HG03439 (cell line): ENCODE data around the gene P3H2.
A peak's percentile ranks its signal among the peaks of the same experiment; 100 is the strongest.
"Not testable (repeated sequence)": the region's sequence is repeated elsewhere in the genome, so short reads cannot be mapped to it uniquely, and the experiment has no call there.

Experiments used
- ATAC-seq: cut with Tn5 transposase; IDR thresholded peaks from one replicate; pipeline ENCODE4 v1.9.1; 2021; ENCODE audit warnings: mild to moderate bottlenecking, moderate library complexity; ENCODE audit not compliant: unreplicated experiment

Gene P3H2

GRCh38 chr3:190120269-190121060 is at the start of gene P3H2:
P3H2 (minus strand) TSS chr3:190120897; CDS start chr3:190120731, 166 bp downstream.
- ATAC-seq = no peak

- peak; percentile 59 for ATAC-seq
Observed at GRCh38 chr3:190169877-190170276, 49.2 kb upstream of the P3H2 start.

GRCh38 chr3:190169243-190169642 is 48.5 kb upstream of the P3H2 start:
- ATAC-seq = no peak

- ATAC-seq = no peak
Observed at GRCh38 chr3:190167936-190168680, 47.4 kb upstream of the P3H2 start.

GRCh38 chr3:190166948-190167347 is 46.3 kb upstream of the P3H2 start:
- no peak for ATAC-seq

GRCh38 chr3:190165253-190165652 is 44.6 kb upstream of the P3H2 start:
- no peak for ATAC-seq

GRCh38 chr3:190162013-190162412 is 41.3 kb upstream of the P3H2 start:
- ATAC-seq = not testable (repeated sequence)

- ATAC-seq = no peak
Observed at GRCh38 chr3:190159902-190160435, 39.3 kb upstream of the P3H2 start.

GRCh38 chr3:190158261-190158660 is 37.6 kb upstream of the P3H2 start:
- ATAC-seq = no peak

GRCh38 chr3:190155752-190156151 is 35.1 kb upstream of the P3H2 start:
- ATAC-seq = no peak

- ATAC-seq = no peak
Observed at GRCh38 chr3:190150681-190151080, 30.0 kb upstream of the P3H2 start.

- ATAC-seq = not testable (repeated sequence)
Observed at GRCh38 chr3:190149830-190150619, 29.3 kb upstream of the P3H2 start.

GRCh38 chr3:190144793-190145192 is 24.1 kb upstream of the P3H2 start:
- not testable (repeated sequence) for ATAC-seq

- ATAC-seq = no peak
Observed at GRCh38 chr3:190142041-190142440, 21.3 kb upstream of the P3H2 start.

- ATAC-seq = no peak
Observed at GRCh38 chr3:190139365-190139764, 18.7 kb upstream of the P3H2 start.

- ATAC-seq = no peak
Observed at GRCh38 chr3:190132371-190132770, 11.7 kb upstream of the P3H2 start.

- no peak for ATAC-seq
Observed at GRCh38 chr3:190131329-190131728, 10.6 kb upstream of the P3H2 start.

- no peak for ATAC-seq
Observed at GRCh38 chr3:190130696-190131095, 10.0 kb upstream of the P3H2 start.

GRCh38 chr3:190130037-190130436 is 9.3 kb upstream of the P3H2 start:
- ATAC-seq = no peak

GRCh38 chr3:190127797-190128196 is 7.1 kb upstream of the P3H2 start:
- no peak for ATAC-seq

- ATAC-seq = no peak
Observed at GRCh38 chr3:190127195-190127594, 6.5 kb upstream of the P3H2 start.
